T47D (cell line): ENCODE data around the gene SURF6.

Experiments used
- DNase-seq, 2 experiments: peaks; one replicate each; pipeline versions ENCODE4 v3.0.0 to v3.0.0-alpha.2; 2011 to 2012; ENCODE audit warnings: low read depth in 1 of 2, low spot score in 1 of 2
- JUND ChIP-seq: IDR thresholded peaks from 2 replicates; pipeline ENCODE4 v1.6.1; 2012; ENCODE audit warnings: low read depth
- in situ Hi-C: cut with HindIII; loops from 2 replicates; pipeline ENCODE4 v1.10.0; 2016; ENCODE audit warnings: low sequenced_read_pairs, low pct_unique_long_range_greater_than_20kb

Gene SURF6

GRCh38 chr9:133375116-133375723 is 39.2 kb upstream of the SURF6 start:
- in situ Hi-C loops: no loop called here
- peak; percentile 47 to 55 for DNase-seq
- no peak for TF ChIP-seq JUND

GRCh38 chr9:133374612-133375115 is 38.7 kb upstream of the SURF6 start:
- DNase-seq: no peak
- no peak for TF ChIP-seq JUND
- in situ Hi-C loops: no loop called here

GRCh38 chr9:133372144-133372543 is 36.2 kb upstream of the SURF6 start:
- DNase-seq: no peak
- in situ Hi-C loops: no loop called here
- TF ChIP-seq JUND: no peak

- in situ Hi-C loops: no loop called here
- no peak for DNase-seq
- TF ChIP-seq JUND: no peak
Observed at GRCh38 chr9:133371261-133371711, 35.3 kb upstream of the SURF6 start.

GRCh38 chr9:133370685-133371084 is 34.7 kb upstream of the SURF6 start:
- no peak for TF ChIP-seq JUND
- in situ Hi-C loops: no loop called here
- no peak for DNase-seq

- in situ Hi-C loops: no loop called here
- DNase-seq: no peak
- no peak for TF ChIP-seq JUND
Observed at GRCh38 chr9:133369933-133370332, 33.9 kb upstream of the SURF6 start.

- TF ChIP-seq JUND: no peak
- DNase-seq: no peak
- in situ Hi-C loops: no loop called here
Observed at GRCh38 chr9:133369422-133369821, 33.4 kb upstream of the SURF6 start.

GRCh38 chr9:133368249-133368881 is 32.4 kb upstream of the SURF6 start:
- no peak for DNase-seq
- in situ Hi-C loops: no loop called here
- TF ChIP-seq JUND: no peak

- DNase-seq: no peak
- TF ChIP-seq JUND: no peak
- in situ Hi-C loops: no loop called here
Observed at GRCh38 chr9:133367778-133368177, 31.8 kb upstream of the SURF6 start.

- DNase-seq: no peak
- no peak for TF ChIP-seq JUND
- in situ Hi-C loops: no loop called here
Observed at GRCh38 chr9:133367221-133367620, 31.2 kb upstream of the SURF6 start.

GRCh38 chr9:133366435-133366834 is 30.4 kb upstream of the SURF6 start:
- TF ChIP-seq JUND: no peak
- no peak for DNase-seq
- in situ Hi-C loops: no loop called here

GRCh38 chr9:133362359-133363044 is 26.5 kb upstream of the SURF6 start:
- DNase-seq: no peak
- in situ Hi-C loops: no loop called here
- no peak for TF ChIP-seq JUND

GRCh38 chr9:133361507-133362092 is 25.6 kb upstream of the SURF6 start:
- DNase-seq: no peak
- in situ Hi-C loops: no loop called here
- TF ChIP-seq JUND: no peak
